GM23338 (cell line): Measurements from ENCODE around the gene LONRF3.

ENCODE experiments used
- CTCF ChIP-seq, 2 experiments: fragments of 200-600 bp in 1 of 2; sonication (generic) in 1 of 2; conservative IDR thresholded peaks; 2 replicates each; pipeline versions ENCODE4 v1.5.1 to v1.6.1; 2016 to 2017; ENCODE audit warnings: antibody characterized with exemption in 2 of 2, low read depth in 2 of 2, mild to moderate bottlenecking in 2 of 2, moderate library complexity in 1 of 2
- EZH2 ChIP-seq: fragments of 200-600 bp; sonication (generic); IDR thresholded peaks from one replicate; pipeline ENCODE4 v1.8.0; 2017; ENCODE audit warnings: antibody characterized with exemption, mild to moderate bottlenecking, low read depth; ENCODE audit not compliant: unreplicated experiment

GRCh38 chrX:118961866-118962560 lies 12.4 kb upstream of the LONRF3 start:
- TF ChIP-seq CTCF (conservative IDR thresholded peaks at IDR 0.05; ENCODE audit: low read depth in 2 of 2) (no peak), EZH2 (no peak)
